Natural killer cell (primary cell): ENCODE data around the gene OLFM2. TPM values are rescaled to one million over a fixed set of nuclear protein-coding genes. Genes with fewer than 3 reads are reported as not detected.
A peak's percentile ranks its signal among the peaks of the same experiment; 100 is the strongest.

Experiments
- ATAC-seq, 3 donors: fragments of 150-1000 bp in 2 of 3; fragments of 200-7000 bp in 1 of 3; cut with Tn5 transposase; 1 replicate in 1 of 3; 2 replicates in 2 of 3; pipeline ENCODE4 v1.10.0; 2021; ENCODE audit warnings: mild to moderate bottlenecking in 2 of 3, moderate library complexity in 2 of 3
- DNase-seq, 2 donors: peaks; one replicate each; pipeline versions ENCODE4 v3.0.0 to v3.0.0-alpha.2; 2013 to 2021; ENCODE audit warnings: mixed read lengths in 1 of 2
- H3K27ac ChIP-seq: one replicate; pipeline ENCODE4 v1.5.1; 2013; ENCODE audit warnings: mild to moderate bottlenecking, low read length
- H3K27me3 ChIP-seq: one replicate; pipeline ENCODE4 v1.6.1; 2013; ENCODE audit warnings: low read length; ENCODE audit not compliant: control insufficient read depth, insufficient read depth
- H3K36me3 ChIP-seq: one replicate; pipeline ENCODE4 v1.6.1; 2013; ENCODE audit warnings: low read length; ENCODE audit not compliant: control insufficient read depth, insufficient read depth
- H3K4me1 ChIP-seq: one replicate; pipeline ENCODE4 v1.6.1; 2013; ENCODE audit warnings: low read length; ENCODE audit not compliant: control insufficient read depth, insufficient read depth
- H3K4me3 ChIP-seq: one replicate; pipeline ENCODE4 v1.5.1; 2013; ENCODE audit warnings: low read length
- H3K9me3 ChIP-seq: one replicate; pipeline ENCODE4 v1.6.1; 2013; ENCODE audit warnings: low read length; ENCODE audit not compliant: control insufficient read depth, insufficient read depth
- H3K27ac Mint-ChIP-seq, 2 donors: one replicate each; pipeline ENCODE4 v1.8.0; 2022; ENCODE audit warnings: mild to moderate bottlenecking in 2 of 2, mixed read lengths in 2 of 2, moderate library complexity in 1 of 2
- H3K27me3 Mint-ChIP-seq, 2 donors: one replicate each; pipeline ENCODE4 v1.8.0; 2022; ENCODE audit warnings: low read depth in 2 of 2, mixed read lengths in 2 of 2
- H3K36me3 Mint-ChIP-seq: one replicate; pipeline ENCODE4 v1.8.0; 2022; ENCODE audit warnings: mixed read lengths
- H3K4me1 Mint-ChIP-seq, 2 donors: one replicate each; pipeline ENCODE4 v1.8.0; 2022; ENCODE audit warnings: mixed read lengths in 2 of 2
- H3K4me3 Mint-ChIP-seq: one replicate; pipeline ENCODE4 v1.8.0; 2022; ENCODE audit warnings: mild to moderate bottlenecking, moderate library complexity, mixed read lengths
- H3K9me3 Mint-ChIP-seq, 2 donors: one replicate each; pipeline ENCODE4 v1.8.0; 2022; ENCODE audit warnings: mixed read lengths in 2 of 2
- WGBS: methylation state at CpG from one replicate; pipeline ENCODE4 v1.1.7; 2013; ENCODE audit warnings: missing lambda C conversion rate; ENCODE audit not compliant: insufficient coverage; 5-methylcytosine and 5-hydroxymethylcytosine counted together
- intact Hi-C: fragments of 100-400 bp; cut with micrococcal nuclease; formaldehyde crosslinking; loops from one replicate; pipeline ENCODE4 v1.14.2; 2022
- total RNA-seq, 4 donors: library from RNA; stranded (reverse); fragments of 120-200 nt in 1 of 4; gene quantifications; one replicate each; pipeline versions ENCODE4 v1.2.3 to v1.2.4, GENCODE V29; 2013 to 2022
- TF ChIP-seq, protein P1 (sequence below): fragments of 200-600 bp; IDR thresholded peaks from one replicate; pipeline ENCODE4 v1.8.0; 2022; ENCODE audit warnings: antibody characterized with exemption

The OLFM2 gene
- total RNA-seq, 3 donors from 2014 or later (not counting 1 experiment from before 2014, with no cell fraction given): 1.5 to 3.3 (median 2.0) TPM

GRCh38 chr19:9935506-9936325 is 599 bp downstream of the OLFM2 start:
- Histone ChIP-seq H3K9me3 (no peaks in the 10 kb centered on the region), H3K36me3 (no peaks in the 10 kb centered on the region), H3K4me3 (no peak overlapping the region), H3K27ac (no peak overlapping the region), H3K4me1 (peaks cover 24% of the 10 kb centered on the region), H3K27me3 (peaks cover 30% of the 10 kb centered on the region)
- WGBS: 4% methylated on average over 43 of the region's 44 CpGs
- ATAC-seq (no peak), DNase-seq (peak in 1 of 2 donors; percentile 38)
- H3K36me3 Mint-ChIP-seq: no peaks in the 10 kb centered on the region
- H3K9me3 Mint-ChIP-seq: no peaks in the 10 kb centered on the region
- TF ChIP-seq, protein P1, sequence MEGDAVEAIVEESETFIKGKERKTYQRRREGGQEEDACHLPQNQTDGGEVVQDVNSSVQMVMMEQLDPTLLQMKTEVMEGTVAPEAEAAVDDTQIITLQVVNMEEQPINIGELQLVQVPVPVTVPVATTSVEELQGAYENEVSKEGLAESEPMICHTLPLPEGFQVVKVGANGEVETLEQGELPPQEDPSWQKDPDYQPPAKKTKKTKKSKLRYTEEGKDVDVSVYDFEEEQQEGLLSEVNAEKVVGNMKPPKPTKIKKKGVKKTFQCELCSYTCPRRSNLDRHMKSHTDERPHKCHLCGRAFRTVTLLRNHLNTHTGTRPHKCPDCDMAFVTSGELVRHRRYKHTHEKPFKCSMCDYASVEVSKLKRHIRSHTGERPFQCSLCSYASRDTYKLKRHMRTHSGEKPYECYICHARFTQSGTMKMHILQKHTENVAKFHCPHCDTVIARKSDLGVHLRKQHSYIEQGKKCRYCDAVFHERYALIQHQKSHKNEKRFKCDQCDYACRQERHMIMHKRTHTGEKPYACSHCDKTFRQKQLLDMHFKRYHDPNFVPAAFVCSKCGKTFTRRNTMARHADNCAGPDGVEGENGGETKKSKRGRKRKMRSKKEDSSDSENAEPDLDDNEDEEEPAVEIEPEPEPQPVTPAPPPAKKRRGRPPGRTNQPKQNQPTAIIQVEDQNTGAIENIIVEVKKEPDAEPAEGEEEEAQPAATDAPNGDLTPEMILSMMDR: no peak
- intact Hi-C loops: loop anchor here (2.0 kb wide), 1 partner anchor 453 kb away; no protein-coding TSS in a partner anchor
- peaks cover 20 to 31% of the 10 kb centered on the region in 2 donors for H3K4me1 Mint-ChIP-seq
- peak overlapping the region; percentile 58 for H3K4me3 Mint-ChIP-seq
- peaks cover 39 to 50% of the 10 kb centered on the region in 2 donors for H3K27me3 Mint-ChIP-seq
- H3K27ac Mint-ChIP-seq: peak overlapping the region in 1 of 2 donors; percentile 38

DNA sequence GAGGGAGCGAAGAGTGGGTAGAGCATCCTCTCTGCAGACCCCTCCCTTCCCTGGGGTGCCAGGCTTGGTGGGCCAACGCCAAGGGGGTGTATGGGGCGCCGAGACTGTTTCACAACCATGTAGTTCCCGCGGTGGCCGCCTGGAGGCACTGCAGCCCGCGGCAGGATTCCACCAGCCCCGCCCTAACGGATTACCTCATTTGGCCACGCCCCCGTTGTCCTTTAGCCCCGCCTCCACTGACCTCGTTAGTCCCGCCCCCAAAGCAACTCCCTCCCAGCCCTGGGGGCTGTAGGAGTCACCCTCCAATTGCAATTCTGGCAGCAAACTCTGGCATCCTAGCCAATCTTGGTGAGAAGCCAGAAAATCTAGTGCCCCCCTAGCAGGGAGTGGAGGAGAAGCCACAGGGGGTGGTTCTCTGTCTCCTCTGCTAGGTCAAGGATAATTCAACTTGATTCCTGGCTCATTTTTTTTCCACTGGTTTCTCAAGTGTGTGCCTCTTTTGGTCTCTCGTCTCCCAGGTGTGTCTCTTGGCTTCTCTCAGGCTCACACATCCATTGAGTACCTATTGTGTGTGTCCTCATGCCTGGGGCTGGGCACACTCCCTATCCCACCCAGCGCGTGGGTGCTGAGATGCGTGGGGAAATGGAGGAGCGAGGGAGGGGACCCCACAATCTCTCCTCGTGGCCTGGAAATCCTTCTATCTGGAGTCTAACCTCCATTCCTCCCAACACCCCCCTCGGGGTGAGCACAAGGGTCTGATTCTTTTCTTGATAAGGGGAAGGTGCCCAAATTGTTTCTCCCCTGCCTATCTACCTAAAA is 2.0 kb downstream of the OLFM2 start:
- no peaks in the 10 kb centered on the region for H3K9me3 Mint-ChIP-seq
- Histone ChIP-seq H3K36me3 (no peaks in the 10 kb centered on the region), H3K4me1 (peaks cover 24% of the 10 kb centered on the region), H3K27ac (no peak overlapping the region), H3K27me3 (peaks cover 30% of the 10 kb centered on the region), H3K9me3 (no peaks in the 10 kb centered on the region), H3K4me3 (no peak overlapping the region)
- WGBS: 10% methylated on average over 20 of the region's 23 CpGs
- peaks cover 37 to 48% of the 10 kb centered on the region in 2 donors for H3K27me3 Mint-ChIP-seq
- H3K27ac Mint-ChIP-seq: peak overlapping the region in 1 of 2 donors; percentile 40
- DNase-seq (peak; percentile 84 to 90), ATAC-seq (peak; percentile 92 to 95 (median 92))
- no peaks in the 10 kb centered on the region for H3K36me3 Mint-ChIP-seq
- intact Hi-C loops: loop anchor here (1.0 to 5.0 kb wide), 4 partner anchors 93 to 454 kb away; partner anchors contain the start of gene S1PR2
- peaks cover 22 to 33% of the 10 kb centered on the region in 2 donors for H3K4me1 Mint-ChIP-seq
- TF ChIP-seq, protein P1: peak; percentile 91
- H3K4me3 Mint-ChIP-seq: no peak overlapping the region

- Mint-ChIP-seq H3K9me3 (no peaks in the 10 kb centered on the region), H3K4me1 (peaks cover 22 to 33% of the 10 kb centered on the region in 2 donors), H3K36me3 (no peaks in the 10 kb centered on the region), H3K27ac (no peak overlapping the region), H3K27me3 (peaks cover 37 to 46% of the 10 kb centered on the region in 2 donors), H3K4me3 (no peak overlapping the region)
- peaks cover 27% of the 10 kb centered on the region for H3K27me3 ChIP-seq
- DNase-seq (no peak), ATAC-seq (no peak)
- 89% methylated on average over 4 of the region's 4 CpGs for WGBS
- no peak overlapping the region for H3K27ac ChIP-seq
- H3K4me1 ChIP-seq: peaks cover 24% of the 10 kb centered on the region
- TF ChIP-seq, protein P1: no peak
- H3K9me3 ChIP-seq: no peaks in the 10 kb centered on the region
- intact Hi-C loops: loop anchor here (5.0 kb wide), 1 partner anchor 299 kb away; the partner anchor contains the start of gene S1PR2
- no peaks in the 10 kb centered on the region for H3K36me3 ChIP-seq
- no peak overlapping the region for H3K4me3 ChIP-seq
These were observed 3.5 kb downstream of the OLFM2 start for GRCh38 chr19:9932835-9933234.
